Measurements from ENCODE around the gene RAB30.

Gene RAB30, protein sequence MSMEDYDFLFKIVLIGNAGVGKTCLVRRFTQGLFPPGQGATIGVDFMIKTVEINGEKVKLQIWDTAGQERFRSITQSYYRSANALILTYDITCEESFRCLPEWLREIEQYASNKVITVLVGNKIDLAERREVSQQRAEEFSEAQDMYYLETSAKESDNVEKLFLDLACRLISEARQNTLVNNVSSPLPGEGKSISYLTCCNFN

DNA sequence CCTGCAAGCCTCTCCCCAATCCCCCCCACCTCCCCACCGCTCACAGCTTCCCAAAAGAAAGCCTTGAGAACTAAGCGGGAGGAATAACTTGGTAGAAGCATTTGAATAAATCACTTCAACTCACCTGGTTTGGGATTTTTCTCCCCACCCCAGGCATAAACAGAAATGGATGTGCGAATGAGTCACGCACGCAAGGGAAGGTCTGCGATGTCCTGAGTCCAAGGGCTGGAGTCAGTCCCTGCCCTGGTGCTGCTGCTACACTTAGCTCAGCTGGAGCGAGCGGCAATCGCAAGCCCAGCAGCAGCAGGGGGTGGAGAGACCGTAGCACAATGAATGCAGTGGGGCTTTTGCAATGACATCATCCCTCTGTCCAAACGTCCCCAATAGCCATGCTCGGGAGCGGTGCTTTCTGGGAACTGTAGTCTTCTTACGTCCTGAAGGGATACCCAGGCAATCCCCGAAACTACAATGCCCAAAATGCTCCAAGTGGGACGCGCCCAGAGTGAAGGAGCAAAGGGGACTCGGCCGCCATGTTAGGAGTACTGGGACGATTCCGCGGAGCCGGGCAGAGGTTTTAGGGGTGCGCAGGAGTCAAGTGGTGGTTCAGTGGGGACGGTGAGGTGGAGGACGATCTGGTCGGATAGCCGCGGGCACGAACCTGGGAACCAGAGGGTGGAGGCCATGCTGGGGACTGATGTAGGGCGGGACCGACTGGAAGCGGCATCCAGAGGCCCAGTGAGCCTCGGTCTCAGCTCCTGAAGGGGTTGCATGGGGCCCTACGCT is at the start of gene RAB30:
Gene RAB30 (minus strand): TSS at position 331 of the 783 bp plus-strand sequence. CDS start 74,581 bp downstream, outside the sequence.
- peak; percentile 100 for DNase-seq (ENCODE audit: low spot score)

DNA sequence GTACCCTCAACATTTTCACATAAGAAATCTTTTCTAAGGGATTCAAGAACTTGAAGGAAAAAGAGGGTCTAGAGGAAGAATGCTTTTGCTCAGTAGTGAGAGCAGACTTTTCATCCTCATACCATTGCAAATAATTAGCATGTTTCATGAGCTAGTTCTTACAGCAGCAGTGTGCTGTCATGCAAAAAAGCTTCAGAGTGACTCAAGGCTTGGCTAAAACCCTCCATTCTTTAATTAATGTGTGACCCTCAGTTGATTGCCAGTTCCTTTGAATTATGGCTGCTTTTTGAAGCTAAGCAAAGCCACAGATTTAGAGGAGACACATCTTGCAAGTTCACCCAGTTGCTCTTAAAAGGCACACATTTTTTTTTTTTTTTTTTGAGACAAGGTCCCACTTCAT is 48.6 kb upstream of the RAB30 start:
- no peak for DNase-seq (ENCODE audit: low spot score)

DNA sequence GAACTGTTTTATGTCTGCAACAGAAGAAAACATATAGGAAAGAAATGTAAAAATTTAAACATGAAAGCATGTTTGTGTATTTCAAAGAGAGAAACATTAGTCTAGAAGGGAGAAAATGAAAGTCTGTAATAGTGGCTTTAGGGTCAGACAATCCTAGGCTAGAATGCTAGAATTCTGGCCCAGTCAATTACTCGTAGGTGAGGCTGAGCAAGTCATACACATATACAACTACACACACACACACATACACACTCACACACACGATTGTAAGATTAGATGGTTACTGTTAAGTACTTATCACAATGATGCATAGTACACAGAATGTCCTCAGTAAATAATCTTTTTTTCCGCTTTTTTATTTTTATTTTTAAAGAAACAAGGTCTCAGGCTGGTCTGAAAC is 47.5 kb upstream of the RAB30 start:
- no peak for DNase-seq (ENCODE audit: low spot score)

DNA sequence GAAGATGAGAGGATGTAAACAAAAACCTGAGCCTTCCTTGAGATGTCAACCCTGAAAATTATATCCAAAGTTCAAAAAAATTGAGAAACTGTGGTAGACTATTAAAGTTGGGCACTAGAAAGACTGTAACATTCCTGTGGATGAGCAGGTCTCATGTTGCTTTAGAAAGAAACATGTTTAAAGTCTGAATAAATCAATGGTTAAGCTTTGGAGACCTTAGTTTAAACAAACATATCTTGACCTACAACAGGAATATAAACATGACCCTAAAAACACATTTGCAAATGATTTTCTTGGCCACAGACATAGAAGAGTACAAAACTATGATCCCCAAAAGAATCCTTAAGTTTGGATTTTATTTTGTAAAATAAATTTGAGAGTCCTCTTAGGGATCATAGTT is 47.1 kb upstream of the RAB30 start:
- no peak for DNase-seq (ENCODE audit: low spot score)

DNA sequence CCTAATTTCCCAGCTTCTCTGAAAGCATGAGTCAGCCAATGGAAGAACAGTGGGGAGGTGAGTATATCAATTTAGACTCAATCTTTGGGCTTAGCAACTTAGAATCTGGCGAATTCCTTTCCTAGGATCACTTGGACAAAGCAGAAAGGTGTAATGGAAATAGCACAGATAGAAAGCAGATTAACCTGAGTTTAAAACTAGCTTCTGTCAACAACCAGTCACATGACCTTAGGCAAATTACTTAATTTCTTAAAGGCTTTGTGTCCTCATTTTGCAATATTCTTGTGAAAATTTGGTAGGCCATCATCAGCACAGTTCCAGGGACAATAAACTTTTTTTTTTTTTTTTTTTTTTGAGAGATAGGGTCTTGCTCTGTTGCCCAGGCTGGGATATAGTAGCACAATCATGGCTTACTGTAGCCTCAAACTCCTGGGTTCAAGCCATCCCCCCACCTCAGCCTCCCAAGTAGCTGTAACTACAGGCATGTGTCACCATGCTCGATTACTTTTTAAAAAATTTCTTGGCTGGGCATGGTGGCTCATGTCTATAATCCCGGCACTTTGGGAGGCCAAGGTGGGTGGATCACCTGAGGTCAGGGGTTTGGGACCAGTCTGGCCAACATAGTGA is 44.4 kb upstream of the RAB30 start:
- DNase-seq (ENCODE audit: low spot score): no peak

DNA sequence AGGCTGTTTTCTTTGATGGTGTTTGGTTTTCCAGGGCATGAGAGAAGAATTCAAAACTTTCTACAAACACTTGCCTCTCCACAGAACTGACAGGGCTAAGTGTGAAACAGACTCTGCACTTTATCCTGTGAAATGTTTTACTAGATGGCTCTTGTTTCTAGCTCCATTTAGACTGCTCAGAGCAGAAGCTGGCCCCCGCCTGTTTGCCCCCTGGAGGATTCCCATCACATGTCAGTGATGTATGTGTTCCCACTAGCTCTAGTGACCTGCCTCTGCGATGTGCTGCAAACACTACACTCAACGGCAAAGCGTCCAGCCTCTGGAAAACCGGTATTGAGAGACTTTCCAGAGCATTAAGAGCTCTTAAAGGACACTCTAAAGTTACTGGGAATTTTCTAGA is 43.9 kb upstream of the RAB30 start:
- DNase-seq (ENCODE audit: low spot score): no peak

DNA sequence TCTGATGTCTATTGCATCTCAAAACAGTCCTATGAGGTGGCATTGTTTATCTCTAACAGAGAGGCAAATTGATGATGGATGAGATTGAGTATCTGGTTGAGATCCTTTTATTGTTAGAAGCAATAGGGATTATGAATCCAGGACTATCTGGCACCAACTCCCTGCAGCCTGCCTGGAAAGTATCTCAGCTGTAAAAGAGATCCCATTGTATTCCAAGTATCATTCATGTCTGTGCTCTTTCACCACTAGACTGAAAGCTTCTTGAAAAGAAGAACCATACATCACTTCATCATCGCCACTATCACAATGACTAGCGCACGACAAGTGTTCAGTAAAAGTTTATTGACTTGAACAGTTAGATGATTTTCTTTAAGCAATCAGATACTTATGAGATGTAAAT is 43.3 kb upstream of the RAB30 start:
- DNase-seq (ENCODE audit: low spot score): no peak

DNA sequence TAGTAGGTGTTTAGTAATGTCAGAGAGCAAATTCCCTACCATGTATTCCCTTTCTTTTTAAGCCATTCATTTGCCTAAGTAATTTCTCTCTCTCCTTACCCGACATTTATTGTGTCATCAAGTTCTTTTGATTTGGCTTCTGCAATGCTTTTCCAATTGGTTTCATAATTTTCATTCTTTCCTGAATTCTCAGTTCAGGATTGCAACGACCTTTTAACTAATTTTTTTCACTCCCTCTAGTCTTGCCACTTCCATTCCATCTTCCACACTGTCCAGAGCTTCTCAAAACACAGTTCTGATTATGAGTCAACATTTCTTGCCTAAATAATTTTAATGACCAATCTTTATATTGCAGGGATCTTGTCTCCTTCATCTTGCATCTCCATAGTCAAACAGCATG is 41.2 kb upstream of the RAB30 start:
- DNase-seq (ENCODE audit: low spot score): no peak

DNA sequence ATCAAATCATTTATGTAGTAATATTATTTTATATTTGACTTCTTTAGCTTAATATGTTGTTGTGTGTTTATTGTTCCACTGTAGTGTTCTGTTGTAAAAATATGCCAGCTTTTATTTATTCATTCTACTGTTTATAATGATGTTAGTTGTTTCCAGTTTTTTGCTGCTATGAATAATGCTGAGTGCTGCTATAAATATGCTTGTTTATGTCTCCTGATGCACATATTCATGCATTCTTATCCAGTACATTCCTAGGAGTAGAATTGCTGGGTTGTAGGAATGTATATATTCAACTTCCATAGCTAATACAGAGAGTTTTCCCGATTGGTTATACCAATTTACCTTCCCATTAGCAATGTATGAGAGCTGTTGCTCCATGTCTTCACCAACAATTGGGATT is 33.5 kb upstream of the RAB30 start:
- DNase-seq (ENCODE audit: low spot score): no peak

DNA sequence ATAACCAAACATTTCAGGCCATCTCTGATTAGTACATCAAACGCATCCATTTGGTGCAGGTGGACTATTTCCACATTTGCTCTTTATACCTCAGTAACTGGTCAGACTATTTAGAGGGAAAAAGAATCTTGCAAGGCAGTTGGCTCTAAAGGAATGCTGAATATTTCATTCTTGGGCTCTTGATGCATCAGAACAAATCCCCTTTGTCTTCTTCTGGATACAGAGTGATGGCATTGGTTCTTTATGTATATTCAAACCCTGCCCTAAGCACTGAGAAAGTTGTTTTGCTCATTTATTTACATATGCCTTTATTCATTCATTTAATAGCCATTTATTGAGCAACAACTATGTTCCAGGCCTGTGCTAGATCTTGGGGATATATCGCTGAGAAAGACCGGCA is 31.1 kb upstream of the RAB30 start:
- no peak for DNase-seq (ENCODE audit: low spot score)

DNA sequence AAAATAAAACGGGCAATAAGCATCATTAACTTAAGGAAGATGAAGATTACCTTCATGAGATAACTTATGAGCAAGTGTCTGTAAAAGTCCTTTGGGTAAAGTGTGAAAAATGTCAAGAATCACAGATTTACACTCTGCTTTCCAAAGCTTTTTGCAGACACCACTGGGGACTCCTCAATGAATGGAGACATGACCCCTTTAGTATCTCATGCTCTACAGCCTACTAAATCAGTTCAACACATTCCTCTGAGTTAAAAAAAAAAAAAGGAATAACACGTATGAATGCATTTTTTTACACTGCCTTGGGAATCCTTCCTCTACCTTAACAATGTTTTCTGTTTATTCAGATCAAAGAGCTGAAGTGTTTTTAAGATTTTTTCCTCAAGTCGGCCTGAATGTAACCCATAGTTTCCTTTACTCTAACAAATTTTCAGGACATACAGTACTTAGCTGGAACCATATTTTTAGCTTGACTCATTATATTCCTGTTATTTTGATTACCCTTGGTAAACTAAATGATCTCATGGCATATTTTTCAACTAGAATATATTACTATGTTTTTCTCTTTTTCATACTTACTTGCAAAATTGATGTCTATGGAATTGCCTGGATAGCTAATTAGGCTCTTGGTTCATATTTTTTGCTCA is 25.9 kb upstream of the RAB30 start:
- no peak for DNase-seq (ENCODE audit: low spot score)

DNA sequence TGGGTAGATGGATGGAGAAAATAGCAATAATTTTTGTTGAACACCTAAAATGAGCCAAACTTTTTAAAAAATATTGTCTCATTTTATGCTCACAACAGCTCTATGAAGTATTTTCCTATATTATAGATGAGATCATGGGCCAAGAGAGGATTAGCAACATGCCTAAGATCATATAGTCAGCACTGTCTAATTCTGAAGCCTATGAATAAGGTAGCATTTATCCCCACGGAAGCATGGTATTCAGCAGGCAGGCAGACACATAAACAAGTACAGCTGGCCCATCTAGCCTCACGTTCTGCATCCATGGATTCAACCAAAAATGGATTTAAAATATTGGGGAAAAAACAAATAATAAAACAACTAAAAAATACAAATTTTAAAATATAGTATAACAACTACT is 21.9 kb upstream of the RAB30 start:
- DNase-seq (ENCODE audit: low spot score): no peak

DNA sequence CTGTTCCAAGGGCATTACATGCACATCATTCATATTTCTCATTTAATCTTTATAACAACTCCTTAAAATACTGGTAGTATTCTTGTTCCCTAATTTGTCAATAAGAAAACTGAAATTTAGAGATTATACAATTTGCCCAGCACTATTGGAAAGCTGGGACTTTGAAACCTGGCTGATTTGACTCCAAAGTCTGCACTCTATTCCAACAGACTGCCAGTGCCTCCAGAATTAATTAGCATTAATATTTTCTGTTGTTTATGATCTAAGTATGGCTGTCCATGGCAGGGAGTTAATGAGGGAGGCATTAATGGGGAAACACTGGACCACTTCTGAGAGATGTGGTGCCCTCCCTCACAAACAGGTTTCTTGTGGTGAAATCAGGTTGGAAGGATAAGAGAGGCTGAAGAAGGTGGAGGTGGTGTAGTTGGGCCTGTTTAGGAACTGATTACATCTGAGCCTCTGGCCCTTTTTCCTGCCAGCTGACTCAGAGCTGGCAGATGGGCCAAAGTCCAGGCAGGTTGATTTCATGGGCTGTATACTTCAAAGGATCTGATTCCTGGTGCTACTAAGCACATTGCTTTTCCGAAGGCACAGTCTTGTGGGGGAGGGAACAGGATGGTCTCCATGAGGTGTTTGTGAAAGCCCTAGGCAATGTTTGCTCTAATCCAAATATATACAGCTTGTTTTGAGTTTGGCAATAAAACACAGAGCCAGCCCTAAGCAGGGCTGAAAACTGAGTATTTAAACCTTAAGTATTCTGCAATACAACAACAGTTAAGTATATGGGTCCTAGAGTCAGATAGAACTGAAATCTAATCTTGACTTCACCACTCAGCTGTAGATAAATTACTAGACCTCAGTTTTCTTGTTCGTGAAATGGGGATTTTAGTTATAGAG is 21.0 kb upstream of the RAB30 start:
- DNase-seq (ENCODE audit: low spot score): no peak

DNA sequence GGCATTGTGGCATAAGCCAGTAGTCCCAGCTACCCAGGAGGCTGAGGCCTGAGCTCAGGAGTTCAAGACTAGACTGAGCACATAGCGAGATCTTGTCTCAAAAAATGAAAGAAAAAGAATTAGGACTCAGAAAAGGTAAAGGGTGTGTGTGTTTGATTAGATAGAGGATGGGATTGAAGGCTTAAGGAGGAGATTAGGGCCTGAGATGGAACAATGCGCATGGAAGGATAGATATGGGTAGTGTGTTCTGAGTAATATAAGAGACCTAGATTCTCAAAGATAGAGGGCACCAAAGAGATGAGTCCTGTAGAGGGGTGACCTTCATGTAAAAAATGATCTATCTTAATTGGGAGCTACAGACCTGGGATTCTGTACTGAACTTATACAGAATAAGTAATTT is 17.3 kb upstream of the RAB30 start:
- DNase-seq (ENCODE audit: low spot score): no peak

DNA sequence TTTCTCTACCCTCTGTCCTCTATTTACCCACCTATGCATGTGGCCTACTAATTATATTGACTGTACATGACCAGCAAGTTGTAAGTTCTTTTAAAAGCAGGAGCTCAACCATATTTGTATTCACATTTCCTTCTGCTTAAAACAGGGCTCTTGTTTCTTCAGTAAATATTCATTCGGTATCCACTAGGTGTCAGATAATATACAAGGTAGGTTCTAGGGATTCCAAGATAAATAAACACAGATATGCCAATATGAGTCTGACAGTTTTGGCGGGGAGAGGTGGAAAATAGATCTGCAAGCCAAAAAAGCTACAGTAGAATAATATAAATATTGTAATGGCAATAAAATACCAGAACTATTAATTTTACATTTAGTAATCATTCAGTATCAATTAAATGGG is 15.3 kb upstream of the RAB30 start:
- DNase-seq (ENCODE audit: low spot score): no peak

DNA sequence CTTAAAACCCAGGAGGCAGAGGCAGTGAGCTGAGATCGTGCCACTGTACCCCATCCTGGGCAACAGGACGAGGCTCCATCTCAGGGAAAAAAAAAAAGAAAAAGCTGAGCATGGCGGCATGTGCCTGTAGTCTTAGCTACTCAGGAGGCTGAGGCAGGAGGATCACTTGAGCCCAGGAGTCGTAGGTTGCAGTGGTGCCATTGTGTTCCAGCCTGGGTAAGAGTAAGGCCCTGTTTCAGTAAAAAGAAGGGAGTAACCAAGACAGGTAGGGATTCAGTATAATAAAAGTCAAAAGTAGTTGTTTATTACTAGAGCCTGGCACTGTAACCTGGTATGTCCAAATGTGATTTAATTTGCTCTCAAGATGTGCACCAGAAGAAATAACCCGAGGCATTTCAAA is 8.1 kb upstream of the RAB30 start:
- no peak for DNase-seq (ENCODE audit: low spot score)

DNA sequence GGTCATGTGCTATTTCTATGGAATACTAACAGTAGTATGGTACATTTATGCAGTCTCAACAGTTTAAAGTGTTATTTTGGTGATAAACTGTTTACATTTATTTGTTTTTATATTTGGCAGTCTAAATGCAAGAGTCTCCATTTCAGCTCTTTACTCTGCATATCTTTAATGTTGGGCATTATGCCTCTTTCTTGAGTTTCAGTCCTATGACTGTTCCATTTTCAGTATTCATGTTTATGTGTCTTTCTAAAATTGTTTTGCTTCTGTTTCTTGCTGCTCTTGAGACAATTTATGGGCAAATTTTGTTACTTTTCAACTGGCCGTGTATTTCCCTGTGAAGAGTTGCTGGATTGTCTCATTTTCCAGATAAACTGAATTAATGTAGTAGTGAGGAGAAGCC is 6.6 kb upstream of the RAB30 start:
- no peak for DNase-seq (ENCODE audit: low spot score)

DNA sequence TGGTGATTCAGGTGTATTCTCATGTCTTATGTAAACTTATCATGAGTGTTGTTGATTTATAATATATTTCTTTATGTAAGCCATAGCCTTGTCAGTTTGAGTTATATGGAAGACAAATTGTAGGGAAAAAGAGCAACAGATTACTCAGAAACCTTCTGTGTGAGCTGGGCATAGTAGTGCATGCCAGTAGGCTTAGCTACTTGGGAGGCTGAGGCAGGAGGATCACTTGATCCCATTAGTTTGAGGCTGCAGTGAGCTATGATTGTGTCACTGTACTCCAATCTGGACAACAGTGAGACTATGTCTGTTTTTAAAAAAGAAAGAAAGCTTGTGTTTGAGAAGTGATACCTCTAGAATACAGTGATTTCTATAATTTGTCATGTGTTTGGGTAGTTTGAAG is 2.2 kb upstream of the RAB30 start:
- no peak for DNase-seq (ENCODE audit: low spot score)

DNA sequence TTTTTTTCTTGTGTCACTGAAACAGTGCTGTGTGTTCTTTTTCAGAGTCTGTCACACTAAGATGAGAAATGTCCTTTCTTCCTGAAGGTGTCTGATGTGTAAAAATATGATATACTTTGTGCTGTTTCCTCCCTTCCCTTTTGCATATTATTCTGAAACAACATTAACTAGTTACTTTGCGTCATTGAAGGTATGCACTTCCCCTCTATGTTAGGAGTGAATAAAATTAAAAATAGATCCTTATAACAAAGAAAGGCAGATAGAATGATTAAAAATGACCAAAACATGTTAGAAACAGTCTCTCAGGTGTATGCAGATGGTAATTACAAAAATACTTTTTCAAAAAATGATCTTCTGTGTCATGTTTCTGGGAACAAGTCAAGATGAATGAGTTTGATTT is 1.6 kb upstream of the RAB30 start:
- no peak for DNase-seq (ENCODE audit: low spot score)

DNA sequence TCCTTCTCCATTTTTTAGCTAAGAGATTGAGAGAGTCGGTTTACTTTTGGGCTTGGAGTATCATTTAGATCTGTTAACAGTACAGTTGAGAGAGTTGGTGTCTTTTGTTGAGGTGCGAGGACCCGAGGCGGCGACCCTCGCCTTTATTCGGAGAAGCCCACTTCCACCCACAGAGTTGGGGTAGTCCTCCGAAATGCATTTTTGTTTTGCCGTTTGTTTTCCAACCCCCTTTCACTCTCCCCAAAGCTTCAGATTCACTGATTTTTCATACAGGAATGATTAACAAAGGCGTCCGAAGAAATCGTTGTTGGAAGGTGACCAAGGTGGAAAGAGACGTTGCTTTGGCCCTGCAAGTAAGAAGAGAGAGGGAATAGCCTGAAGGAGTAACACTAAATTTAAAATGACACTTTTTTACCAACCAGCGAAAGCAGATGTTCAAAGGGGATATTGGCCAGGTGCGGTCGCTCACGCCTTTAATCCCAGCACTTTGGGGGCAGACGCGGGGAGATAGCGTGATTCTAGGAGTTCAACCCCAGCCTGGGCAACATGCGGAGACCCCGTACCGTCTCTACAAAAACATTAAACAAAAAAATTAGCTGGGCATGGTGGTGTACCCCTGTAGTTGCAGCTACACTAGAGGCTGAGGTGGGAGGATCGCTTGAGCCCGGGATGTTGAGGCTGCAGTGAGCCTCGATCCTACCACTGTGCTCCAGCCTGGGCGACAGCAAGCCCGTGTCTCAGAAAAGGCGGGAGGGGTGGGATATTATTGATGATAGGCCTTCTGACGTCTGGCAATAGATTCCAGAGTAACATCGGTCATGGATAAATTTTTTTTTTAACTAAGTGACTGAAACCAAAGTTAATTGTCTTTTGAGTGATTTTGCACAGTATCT is 899 bp upstream of the RAB30 start:
- DNase-seq (ENCODE audit: low spot score): no peak
